GM23338 (cell line): Measurements from ENCODE around the gene SYNPO.

Source experiments
- CREB1 ChIP-seq: fragments of 250-450 bp; sonication (Bioruptor Pico); IDR thresholded peaks from 2 replicates; pipeline ENCODE4 v1.5.0; 2020; ENCODE audit warnings: low read depth, mild to moderate bottlenecking, moderate library complexity
- EZH2 ChIP-seq: fragments of 200-600 bp; sonication (generic); IDR thresholded peaks from one replicate; pipeline ENCODE4 v1.8.0; 2017; ENCODE audit warnings: antibody characterized with exemption, mild to moderate bottlenecking, low read depth; ENCODE audit not compliant: unreplicated experiment
- EZH2phosphoT487 ChIP-seq: fragments of 200-600 bp; sonication (generic); IDR thresholded peaks from one replicate; pipeline ENCODE4 v1.8.1; 2018; ENCODE audit warnings: antibody characterized with exemption; ENCODE audit not compliant: unreplicated experiment
- POLR2AphosphoS5 ChIP-seq: IDR thresholded peaks from 2 replicates; pipeline ENCODE4 v1.6.1; 2016; ENCODE audit warnings: antibody characterized with exemption, low read depth
- STAT1 ChIP-seq: IDR thresholded peaks from one replicate; pipeline ENCODE4 v1.6.1; 2016; ENCODE audit warnings: antibody characterized with exemption; ENCODE audit not compliant: unreplicated experiment
- TF ChIP-seq, protein P1 (sequence below), 2 experiments: fragments of 200-600 bp in 1 of 2; sonication (generic) in 1 of 2; conservative IDR thresholded peaks; 2 replicates each; pipeline versions ENCODE4 v1.5.1 to v1.6.1; 2016 to 2017; ENCODE audit warnings: antibody characterized with exemption in 2 of 2, low read depth in 2 of 2, mild to moderate bottlenecking in 2 of 2, moderate library complexity in 1 of 2
- TF ChIP-seq, protein P2 (sequence below): IDR thresholded peaks from 2 replicates; pipeline ENCODE4 v1.6.1; 2016; ENCODE audit warnings: antibody characterized with exemption
- TF ChIP-seq, protein P3 (sequence below): IDR thresholded peaks from one replicate; pipeline ENCODE4 v1.6.1; 2018; ENCODE audit warnings: antibody characterized with exemption; ENCODE audit not compliant: unreplicated experiment

DNA sequence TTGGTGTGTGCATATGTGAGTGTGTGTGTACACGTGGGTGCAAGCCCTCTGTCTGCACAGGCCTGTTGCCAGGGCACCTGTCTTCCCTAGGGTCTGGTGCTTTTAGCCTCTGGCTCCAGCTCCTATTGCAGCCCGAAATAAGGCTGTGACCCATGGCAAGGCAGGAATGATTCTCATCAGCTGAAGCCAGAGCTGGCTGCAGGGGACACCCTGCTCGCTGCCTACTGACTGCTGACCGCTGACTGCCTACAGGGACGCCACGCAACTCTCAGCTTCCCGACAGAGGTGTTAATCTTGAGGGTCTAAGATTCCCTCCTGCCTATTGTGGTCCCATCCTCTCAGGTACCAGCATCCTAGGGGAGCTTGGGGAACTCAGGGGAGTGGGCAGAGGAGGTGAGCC, 20.6 kb downstream of the SYNPO start, which contains the start of gene MYOZ3:
- TF ChIP-seq, protein P1, sequence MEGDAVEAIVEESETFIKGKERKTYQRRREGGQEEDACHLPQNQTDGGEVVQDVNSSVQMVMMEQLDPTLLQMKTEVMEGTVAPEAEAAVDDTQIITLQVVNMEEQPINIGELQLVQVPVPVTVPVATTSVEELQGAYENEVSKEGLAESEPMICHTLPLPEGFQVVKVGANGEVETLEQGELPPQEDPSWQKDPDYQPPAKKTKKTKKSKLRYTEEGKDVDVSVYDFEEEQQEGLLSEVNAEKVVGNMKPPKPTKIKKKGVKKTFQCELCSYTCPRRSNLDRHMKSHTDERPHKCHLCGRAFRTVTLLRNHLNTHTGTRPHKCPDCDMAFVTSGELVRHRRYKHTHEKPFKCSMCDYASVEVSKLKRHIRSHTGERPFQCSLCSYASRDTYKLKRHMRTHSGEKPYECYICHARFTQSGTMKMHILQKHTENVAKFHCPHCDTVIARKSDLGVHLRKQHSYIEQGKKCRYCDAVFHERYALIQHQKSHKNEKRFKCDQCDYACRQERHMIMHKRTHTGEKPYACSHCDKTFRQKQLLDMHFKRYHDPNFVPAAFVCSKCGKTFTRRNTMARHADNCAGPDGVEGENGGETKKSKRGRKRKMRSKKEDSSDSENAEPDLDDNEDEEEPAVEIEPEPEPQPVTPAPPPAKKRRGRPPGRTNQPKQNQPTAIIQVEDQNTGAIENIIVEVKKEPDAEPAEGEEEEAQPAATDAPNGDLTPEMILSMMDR (conservative IDR thresholded peaks at IDR 0.05; ENCODE audit: low read depth in 2 of 2) = no peak
- TF ChIP-seq POLR2AphosphoS5 (no peak), EZH2 (no peak), EZH2phosphoT487 (no peak), STAT1 (no peak), CREB1 (CRISPR knock-in tag) (no peak)
- TF ChIP-seq, protein P2, sequence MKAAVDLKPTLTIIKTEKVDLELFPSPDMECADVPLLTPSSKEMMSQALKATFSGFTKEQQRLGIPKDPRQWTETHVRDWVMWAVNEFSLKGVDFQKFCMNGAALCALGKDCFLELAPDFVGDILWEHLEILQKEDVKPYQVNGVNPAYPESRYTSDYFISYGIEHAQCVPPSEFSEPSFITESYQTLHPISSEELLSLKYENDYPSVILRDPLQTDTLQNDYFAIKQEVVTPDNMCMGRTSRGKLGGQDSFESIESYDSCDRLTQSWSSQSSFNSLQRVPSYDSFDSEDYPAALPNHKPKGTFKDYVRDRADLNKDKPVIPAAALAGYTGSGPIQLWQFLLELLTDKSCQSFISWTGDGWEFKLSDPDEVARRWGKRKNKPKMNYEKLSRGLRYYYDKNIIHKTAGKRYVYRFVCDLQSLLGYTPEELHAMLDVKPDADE = no peak
- TF ChIP-seq, protein P3, sequence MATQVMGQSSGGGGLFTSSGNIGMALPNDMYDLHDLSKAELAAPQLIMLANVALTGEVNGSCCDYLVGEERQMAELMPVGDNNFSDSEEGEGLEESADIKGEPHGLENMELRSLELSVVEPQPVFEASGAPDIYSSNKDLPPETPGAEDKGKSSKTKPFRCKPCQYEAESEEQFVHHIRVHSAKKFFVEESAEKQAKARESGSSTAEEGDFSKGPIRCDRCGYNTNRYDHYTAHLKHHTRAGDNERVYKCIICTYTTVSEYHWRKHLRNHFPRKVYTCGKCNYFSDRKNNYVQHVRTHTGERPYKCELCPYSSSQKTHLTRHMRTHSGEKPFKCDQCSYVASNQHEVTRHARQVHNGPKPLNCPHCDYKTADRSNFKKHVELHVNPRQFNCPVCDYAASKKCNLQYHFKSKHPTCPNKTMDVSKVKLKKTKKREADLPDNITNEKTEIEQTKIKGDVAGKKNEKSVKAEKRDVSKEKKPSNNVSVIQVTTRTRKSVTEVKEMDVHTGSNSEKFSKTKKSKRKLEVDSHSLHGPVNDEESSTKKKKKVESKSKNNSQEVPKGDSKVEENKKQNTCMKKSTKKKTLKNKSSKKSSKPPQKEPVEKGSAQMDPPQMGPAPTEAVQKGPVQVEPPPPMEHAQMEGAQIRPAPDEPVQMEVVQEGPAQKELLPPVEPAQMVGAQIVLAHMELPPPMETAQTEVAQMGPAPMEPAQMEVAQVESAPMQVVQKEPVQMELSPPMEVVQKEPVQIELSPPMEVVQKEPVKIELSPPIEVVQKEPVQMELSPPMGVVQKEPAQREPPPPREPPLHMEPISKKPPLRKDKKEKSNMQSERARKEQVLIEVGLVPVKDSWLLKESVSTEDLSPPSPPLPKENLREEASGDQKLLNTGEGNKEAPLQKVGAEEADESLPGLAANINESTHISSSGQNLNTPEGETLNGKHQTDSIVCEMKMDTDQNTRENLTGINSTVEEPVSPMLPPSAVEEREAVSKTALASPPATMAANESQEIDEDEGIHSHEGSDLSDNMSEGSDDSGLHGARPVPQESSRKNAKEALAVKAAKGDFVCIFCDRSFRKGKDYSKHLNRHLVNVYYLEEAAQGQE = no peak
